ENCODE measurements around the gene UCHL3. TPM values are rescaled to one million over a fixed set of nuclear protein-coding genes. Genes with fewer than 3 reads are reported as not detected.

The UCHL3 gene
- total and polyA plus RNA-seq, 9 of the 15 experiments (the other 6 are each of a cell fraction or from before 2014, with no cell fraction given), result 42.2 to 112 (median 85.4) TPM

- TF ChIP-seq ELK1 (CRISPR knock-in tag; IDR thresholded peaks at IDR 0.05), result no peak
- TF ChIP-seq NEUROD1 (IDR thresholded peaks at IDR 0.05; ENCODE audit: borderline replicate concordance, low read depth, low read length, partially characterized antibody), result peak; percentile 32
- no peak for TF ChIP-seq SMAD4 (CRISPR knock-in tag; conservative IDR thresholded peaks at IDR 0.05)
- TF ChIP-seq HDAC3 (IDR thresholded peaks at IDR 0.05; ENCODE audit: borderline replicate concordance, partially characterized antibody), result no peak
- no peak for TF ChIP-seq ZBTB5 (IDR thresholded peaks at IDR 0.05)
- TF ChIP-seq GATA2 (CRISPR knock-in tag; IDR thresholded peaks at IDR 0.05), result no peak
- TF ChIP-seq MXD1 (CRISPR knock-in tag; IDR thresholded peaks at IDR 0.05; ENCODE audit: borderline replicate concordance, poor library complexity, severe bottlenecking), result no peak
- TF ChIP-seq TGIF2 (CRISPR knock-in tag; IDR thresholded peaks at IDR 0.05), result 0 out of 2 replicates have a peak, but pooled peaks have one; percentile 16
- peak; percentile 95 for TF ChIP-seq POLR2G (IDR thresholded peaks at IDR 0.05; ENCODE audit: low read depth, low read length)
- TF ChIP-seq FIP1L1 (IDR thresholded peaks at IDR 0.05; ENCODE audit: low read depth, low read length, poor library complexity, severe bottlenecking), result no peak
- no peak for TF ChIP-seq ZBTB40 (IDR thresholded peaks at IDR 0.05)
- no peak for TF ChIP-seq ZBTB40 (CRISPR knock-in tag; IDR thresholded peaks at IDR 0.05)
- TF ChIP-seq BRCA1 (IDR thresholded peaks at IDR 0.05), result no peak
- no peak for TF ChIP-seq BRCA1 (CRISPR knock-in tag; IDR thresholded peaks at IDR 0.05)
Measured at GRCh38 chr13:75549262-75550158, at the start of gene UCHL3 (continued).

Data from K562 (cell line).